ENCODE measurements around the gene USP22.

DNA sequence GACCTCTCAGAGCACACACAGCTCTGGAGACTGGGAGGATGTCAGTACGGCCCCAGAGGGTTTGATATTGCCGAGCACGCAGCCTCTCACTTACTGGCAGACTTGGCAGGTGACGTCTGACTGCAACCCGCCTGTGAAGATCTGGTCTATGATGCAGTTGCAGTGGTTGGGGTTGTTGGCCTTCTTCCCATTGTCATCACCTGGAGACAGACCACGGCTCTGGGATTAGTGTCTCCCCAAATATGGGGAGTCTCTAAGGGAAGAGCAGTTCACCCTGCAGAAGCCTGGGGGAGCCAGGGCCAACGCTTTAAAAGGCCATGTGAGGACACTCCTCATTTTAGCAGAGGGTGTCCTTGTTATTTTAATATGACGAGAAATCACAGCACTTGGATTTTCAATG, 30.1 kb downstream of the USP22 start:
- no peak for TF ChIP-seq POLR2A (IDR thresholded peaks at IDR 0.05)
- TF ChIP-seq, protein P1, sequence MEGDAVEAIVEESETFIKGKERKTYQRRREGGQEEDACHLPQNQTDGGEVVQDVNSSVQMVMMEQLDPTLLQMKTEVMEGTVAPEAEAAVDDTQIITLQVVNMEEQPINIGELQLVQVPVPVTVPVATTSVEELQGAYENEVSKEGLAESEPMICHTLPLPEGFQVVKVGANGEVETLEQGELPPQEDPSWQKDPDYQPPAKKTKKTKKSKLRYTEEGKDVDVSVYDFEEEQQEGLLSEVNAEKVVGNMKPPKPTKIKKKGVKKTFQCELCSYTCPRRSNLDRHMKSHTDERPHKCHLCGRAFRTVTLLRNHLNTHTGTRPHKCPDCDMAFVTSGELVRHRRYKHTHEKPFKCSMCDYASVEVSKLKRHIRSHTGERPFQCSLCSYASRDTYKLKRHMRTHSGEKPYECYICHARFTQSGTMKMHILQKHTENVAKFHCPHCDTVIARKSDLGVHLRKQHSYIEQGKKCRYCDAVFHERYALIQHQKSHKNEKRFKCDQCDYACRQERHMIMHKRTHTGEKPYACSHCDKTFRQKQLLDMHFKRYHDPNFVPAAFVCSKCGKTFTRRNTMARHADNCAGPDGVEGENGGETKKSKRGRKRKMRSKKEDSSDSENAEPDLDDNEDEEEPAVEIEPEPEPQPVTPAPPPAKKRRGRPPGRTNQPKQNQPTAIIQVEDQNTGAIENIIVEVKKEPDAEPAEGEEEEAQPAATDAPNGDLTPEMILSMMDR (IDR thresholded peaks at IDR 0.05 in 8 of 11, conservative IDR thresholded peaks at IDR 0.05 in 3 of 11) = no peak

Measured in spleen (tissue), 7 donors.